GM21737 (cell line): ENCODE data around the gene VCPKMT.

ENCODE experiments used
- ATAC-seq: cut with Tn5 transposase; IDR thresholded peaks from one replicate; pipeline ENCODE4 v1.9.1; 2021; ENCODE audit warnings: mild to moderate bottlenecking, moderate library complexity; ENCODE audit not compliant: unreplicated experiment

The VCPKMT gene

GRCh38 chr14:50116181-50116956 is at the start of gene VCPKMT:
VCPKMT (minus strand) TSS chr14:50116572; CDS start chr14:50116552, 20 bp downstream.
- ATAC-seq, result peak; percentile 94

DNA sequence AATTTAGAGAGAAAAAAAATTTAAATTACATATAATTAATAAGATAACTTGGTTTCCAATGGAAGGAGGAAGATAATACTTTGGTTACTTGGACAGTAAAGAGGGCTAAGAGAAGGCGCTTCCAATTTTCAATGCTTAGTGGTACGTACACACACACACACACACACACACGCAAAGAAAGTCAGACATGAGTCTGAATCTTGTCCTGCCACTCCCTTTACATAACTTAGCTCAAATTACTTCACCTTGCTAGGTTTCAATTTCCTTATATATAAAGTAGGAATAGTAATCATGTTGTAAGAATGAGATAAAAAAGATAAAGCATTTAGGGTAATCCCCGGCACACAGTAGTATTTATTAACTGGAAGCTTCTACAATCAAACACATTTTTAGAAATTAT is 39.7 kb upstream of the VCPKMT start:
- ATAC-seq, result no peak

DNA sequence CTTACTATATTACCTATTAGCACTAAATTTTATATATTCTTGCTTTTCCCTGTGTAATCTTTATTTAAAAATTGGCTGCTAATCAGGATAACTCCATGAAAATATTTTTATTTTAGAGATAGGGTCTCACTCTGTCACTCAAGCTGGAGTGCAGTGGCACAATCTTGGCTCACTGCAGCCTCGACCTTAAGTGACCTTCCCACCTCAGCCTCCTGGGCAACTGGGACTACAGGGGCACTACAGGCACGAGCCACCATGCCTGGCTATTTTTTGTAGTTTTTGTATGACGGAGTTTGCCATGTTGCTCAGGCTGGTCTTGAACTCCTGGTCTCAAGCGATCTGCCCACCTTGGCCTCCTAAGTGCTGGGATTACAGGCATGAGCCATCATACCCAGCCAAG is 32.4 kb upstream of the VCPKMT start:
- ATAC-seq, result no peak

DNA sequence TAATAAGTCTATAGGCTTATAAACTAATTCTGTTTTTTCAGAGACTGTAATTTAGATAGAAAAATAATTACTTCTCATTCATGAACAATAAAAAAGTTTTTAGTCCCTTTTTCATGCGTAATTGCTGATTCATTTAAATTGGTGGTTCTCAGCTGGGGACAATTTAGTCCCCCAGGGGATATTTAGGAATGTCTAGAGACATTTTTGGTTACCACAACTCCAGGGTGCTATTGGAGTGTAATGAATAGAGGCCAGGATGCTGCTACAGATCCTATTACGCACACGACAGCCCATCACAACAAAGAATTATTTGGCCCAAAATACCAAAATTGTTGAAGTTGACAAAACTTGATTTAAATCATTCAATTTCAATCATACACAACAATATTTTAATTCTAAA is 22.8 kb upstream of the VCPKMT start:
- ATAC-seq, result no peak

DNA sequence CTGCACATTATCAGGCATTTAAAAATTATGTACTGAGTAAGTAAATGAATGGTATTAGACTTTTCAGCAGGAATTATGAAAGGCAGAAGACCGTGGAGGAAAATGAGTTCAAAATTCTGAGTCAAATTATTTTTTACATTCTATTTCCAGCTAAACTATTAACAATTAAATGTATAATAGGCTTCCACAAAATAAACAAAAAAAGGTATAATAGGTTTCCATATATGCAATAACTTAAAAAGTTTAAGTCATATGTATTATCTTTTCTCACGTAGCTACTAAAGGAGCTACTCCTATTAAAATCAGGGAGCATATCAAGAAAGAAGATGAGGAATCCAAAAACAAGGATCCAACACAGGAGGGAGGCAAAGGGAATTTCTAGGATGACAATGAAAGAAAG is 11.4 kb upstream of the VCPKMT start:
- ATAC-seq, result no peak

- no peak for ATAC-seq
Observed at GRCh38 chr14:50123062-50123461, 6.7 kb upstream of the VCPKMT start.

GRCh38 chr14:50122291-50122690 is 5.9 kb upstream of the VCPKMT start:
- ATAC-seq, result no peak

DNA sequence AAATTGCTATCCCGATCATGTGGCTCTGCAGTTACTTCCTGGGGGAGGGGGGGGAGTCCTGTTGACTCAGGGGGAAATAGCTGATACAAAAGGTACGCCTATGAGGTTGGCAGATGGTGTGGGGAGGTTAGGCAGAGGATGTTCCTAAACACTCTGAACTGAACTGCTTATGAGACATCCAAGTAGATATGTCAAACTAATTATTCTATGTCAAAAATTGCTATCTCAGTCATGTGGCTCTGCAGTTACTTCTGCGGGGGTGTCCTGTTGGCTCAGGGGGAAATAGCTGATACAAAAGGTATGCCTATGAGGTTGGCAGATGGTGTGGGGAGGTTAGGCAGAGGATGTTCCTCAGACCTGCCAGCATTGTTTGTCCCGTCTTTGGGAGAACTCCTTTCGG is 5.1 kb upstream of the VCPKMT start:
- no peak for ATAC-seq

DNA sequence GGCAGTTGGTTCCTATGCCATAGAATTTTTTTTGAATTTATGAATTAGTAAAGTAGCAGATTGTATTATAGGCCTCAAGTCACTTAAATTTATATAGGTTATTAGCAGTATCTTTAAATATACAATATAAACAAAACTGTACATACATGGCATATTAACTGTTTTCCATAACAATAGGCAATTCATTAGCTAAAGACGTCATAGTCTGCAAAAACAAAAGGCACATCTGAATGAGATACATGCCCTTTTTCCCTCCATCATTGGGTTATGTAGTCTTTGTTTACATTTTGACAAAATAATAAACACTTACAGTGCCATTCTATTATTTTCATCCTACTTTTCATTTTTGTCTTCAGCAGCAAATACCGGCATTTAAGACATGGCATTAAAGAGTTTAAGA is 1.1 kb upstream of the VCPKMT start:
- no peak for ATAC-seq

DNA sequence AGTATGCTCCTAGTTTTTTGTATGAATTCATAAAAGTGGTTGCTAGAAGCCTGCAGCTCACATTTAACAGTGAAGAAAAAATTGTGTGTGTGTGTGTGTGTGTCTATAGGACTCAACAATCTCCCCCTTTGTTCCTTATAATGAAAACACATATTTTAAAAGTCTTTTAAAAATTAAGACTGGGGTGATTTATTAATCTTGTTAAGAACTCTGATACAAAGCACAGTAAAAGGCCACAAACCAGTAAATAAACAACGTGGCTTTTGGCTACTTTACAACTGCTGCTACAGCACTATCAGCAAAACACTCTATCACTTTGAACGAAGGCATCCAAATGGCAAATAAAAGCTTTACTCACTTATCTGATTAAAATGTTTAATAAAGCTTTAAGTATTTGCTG is 594 bp upstream of the VCPKMT start:
- peak; percentile 1 for ATAC-seq

DNA sequence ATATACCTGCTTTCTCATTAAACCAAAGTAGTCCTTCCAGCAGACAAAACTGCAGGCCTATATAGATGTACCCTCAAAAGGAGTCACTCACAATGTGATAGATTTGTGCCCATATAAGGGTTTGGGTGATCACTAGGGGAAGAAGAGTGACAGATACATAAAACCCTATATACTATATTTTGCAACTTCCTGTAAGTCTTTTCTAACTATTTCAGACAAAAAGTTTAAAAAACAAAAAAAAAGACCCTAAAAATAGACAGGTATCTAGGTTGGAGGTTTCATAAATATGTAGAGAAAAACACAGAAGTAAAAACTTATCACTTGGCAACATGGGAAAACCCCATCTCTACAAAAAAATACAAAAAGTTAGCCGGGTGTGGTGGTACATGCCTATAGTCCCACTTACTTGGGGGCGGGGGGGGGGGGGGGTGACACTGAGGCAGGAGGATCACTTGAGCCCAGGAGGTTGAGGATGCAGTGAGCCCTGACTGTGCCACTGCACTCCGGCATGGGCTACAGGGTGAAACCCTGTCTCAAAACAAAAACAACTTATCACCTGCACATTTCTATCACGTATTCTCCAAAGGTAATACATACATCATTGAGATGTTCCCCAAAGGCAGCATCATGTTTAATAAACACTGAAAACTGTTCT is 2.9 kb downstream of the VCPKMT start:
- no peak for ATAC-seq

DNA sequence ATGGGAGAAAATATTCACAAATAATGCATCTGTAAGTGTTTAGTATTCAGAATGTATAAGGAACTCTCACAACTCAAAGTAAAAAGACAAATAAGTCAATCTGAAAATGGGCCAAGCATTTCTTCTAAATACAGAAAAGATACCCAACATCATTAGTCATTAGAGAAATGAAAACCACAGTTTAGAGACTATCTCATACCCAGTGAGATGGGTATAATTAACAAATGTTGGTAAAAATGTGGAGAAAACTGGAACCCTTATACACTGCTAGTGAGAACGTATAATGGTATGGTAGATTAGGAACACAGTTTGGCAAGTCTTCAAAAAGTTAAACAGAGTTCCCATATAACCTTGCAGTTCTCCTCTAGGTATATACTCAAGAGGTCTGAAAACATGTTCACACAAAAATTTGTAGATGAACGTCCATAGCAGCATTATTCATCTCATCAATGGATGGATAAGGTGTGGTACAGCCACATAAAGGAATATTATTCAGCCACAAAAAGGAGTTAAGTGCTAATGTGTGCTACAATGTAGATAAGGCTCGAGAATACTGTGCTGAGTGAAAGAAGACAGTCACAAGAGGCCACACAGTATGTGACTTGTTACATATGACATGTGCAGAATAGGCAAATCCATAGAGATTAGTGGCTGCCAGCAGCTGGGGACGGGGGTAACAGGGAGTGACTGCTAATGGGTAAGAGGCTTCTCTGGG is 5.9 kb downstream of the VCPKMT start:
- ATAC-seq, result no peak

DNA sequence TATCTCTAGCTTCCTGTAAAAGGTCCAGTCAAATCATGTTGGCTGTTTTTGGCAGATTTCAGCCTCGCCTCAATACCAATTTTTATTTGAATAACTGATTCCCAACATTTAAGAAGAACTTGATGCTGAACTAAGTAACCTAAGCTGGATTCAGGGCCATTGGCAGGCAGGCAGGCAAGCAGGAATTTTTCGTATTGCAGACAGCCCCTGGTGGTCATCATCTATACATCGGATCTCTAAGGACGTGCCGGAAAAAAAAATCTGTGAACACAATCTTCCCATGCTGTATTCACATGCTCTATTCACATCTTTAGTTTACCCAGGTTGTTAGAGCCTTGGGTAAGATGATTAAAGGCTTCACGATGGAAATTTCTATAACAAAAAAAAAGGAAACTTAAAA is 7.0 kb downstream of the VCPKMT start:
- ATAC-seq, result no peak

GRCh38 chr14:50107850-50108249 is 8.5 kb downstream of the VCPKMT start:
- no peak for ATAC-seq

DNA sequence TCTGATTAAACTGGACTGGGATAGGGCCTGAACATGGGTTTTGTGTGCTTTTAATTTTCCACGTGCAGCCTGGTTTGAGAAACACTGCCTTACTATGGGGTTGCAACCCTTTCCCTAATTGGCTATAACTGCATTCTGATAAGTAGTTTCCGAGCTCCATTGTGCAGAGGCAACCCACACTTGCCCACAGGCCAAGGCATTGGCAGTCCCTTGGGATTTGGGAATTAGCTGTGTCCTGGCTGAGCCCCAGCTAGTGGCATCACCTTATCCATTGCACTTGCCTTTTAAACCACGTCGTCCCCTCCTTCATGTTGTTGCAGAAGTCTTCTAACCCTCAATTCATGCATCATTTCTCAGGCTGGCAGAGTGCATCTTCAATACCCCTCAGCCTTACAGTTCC is 10.2 kb downstream of the VCPKMT start:
- no peak for ATAC-seq

DNA sequence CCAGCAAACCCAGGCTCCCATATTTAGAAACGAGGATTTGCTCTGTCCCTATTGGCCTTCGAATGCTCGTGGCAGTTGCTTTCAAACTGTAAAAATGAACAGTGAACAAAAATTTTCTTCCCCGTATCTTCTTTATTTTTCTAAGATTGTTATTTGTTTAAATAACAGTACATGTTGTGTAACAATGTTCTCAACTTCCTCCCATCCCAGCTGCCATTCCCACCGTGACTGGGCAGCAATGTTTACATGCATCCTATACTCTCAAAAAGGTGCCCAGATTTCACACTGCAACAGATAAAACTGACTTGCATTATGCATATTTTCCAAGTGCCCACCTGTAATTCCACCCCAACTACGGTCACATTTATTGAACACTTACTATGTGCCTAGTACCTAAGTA is 12.8 kb downstream of the VCPKMT start:
- no peak for ATAC-seq

DNA sequence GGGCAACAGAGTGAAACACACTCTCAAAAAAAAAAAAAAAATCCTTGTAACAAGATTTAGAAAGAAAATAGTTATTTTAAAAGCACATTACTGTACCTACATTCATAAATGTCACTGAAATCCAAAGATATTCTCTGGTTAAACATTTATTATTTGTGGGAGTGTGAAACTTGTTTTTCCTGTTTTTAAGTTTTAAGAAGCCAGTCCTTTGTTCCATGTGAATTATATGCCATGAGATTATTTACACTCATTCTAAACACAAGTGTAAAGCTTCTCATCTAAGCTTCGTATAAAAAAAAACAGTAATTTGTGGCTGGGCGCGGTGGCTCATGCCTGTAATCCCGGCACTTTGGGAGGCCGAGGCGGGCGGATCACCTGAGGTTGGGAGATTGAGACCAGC is 15.0 kb downstream of the VCPKMT start:
- ATAC-seq, result no peak

DNA sequence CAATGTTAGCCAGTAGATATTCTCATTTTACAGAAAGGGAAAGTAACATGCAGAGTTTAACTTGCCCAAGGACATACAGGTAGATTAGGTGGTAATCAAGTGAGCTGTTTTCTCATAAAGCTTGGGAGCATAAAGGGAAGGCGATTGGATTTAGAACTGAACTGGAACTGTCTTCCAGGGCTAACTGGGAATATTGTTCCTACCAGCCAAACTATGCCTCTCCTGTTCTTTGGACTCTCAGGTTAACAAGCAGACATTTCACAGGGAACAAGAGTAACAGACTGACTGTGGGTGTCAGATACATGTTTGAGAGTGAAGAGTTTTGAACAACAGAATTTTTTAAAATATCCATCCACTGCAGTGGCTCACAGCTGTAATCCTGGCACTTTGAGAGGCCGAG is 15.6 kb downstream of the VCPKMT start:
- no peak for ATAC-seq

- no peak for ATAC-seq
Observed at GRCh38 chr14:50099335-50099734, 17.0 kb downstream of the VCPKMT start.

DNA sequence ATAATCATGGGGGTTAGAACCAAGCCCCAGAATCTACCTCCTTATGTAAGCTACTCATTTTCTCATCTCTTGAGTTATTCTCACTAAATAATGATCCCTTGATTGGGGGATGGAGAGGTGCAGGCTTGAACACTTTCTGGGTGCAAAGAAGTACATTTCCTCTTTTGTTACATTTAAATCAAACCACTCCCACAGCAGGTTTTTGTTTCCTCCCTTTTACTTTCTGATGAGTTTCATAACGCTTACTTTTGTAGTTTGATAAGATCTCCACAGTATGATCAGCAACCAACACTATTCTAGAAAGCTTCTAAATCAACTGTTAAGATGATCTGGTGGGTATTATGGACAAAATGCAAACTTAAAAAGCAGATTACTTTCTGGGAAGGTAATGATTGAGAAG is 20.5 kb downstream of the VCPKMT start:
- no peak for ATAC-seq

DNA sequence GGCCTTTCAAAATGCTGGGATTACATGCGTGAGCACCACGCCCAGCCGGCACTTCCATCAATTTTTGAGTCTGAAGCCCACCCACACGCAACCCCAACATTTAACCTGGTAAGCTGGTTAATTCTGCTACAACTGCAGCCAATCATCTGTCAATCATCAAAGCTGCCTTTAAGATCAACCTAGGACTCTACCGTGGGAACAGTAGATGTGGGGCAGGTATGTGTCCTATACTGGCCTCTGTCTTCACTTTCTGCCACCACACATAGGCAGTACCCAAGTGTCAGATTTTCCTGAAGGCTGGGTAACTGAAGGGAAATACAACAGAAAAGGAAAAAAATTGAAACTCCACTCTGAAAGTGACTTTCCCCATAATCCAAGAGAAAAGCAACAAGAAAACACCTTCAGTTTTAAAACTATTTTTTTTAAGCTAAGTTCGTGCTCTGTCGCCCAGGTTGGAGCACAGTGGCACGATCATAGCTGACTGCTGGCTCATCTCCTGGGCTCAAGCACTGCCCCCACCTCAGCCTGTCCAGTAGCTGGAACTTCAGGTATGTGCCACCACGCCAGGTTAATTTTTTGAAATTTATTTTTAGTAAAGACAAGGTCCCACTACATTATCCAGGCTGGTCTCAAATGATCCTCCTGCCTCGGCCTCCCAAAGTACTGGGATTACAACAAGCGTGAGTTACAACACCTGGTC is 22.2 kb downstream of the VCPKMT start:
- ATAC-seq, result no peak
